ENCODE results near the gene STEEP1.

DNA sequence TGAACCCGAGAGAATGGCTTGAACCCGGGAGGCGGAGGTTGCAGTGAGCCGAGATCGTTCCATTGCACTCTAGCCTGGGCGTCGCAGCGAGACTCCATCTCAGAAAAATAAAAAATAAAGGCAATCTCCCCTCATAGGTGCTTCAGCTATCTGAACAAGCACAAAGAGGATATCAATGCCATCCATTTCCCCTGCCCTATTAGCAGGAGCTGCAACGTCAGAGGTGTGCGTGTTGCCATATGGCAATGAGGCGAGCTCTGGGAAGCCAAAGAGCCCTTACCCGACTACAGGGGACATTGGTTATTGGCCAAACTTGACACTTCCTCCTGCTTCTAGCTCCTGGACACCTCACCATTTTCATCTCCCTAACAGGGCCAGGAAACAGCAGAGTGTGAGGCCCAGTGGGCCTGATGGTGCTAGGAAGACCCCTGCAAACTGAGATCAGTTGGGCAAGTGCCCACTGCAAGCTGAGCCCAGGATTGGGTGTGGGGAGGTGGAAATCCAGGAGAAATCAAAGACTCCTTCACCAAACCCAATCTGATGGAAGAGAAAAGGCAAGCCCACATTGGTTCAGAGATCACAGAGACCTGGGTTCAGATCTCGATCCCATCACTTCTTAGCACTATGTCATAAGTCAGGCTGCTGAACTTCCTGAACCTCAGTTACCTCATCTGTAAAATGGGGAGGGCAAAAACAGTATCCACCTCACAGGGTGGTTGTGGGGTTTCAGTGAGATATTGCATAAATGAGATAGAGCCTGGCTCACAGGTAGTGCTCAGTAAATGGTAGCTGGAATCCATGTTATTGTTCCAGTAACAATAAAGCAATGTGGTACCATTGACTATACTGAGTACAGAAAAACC lies 75.8 kb downstream of the STEEP1 start:
- TF ChIP-seq, protein P1, sequence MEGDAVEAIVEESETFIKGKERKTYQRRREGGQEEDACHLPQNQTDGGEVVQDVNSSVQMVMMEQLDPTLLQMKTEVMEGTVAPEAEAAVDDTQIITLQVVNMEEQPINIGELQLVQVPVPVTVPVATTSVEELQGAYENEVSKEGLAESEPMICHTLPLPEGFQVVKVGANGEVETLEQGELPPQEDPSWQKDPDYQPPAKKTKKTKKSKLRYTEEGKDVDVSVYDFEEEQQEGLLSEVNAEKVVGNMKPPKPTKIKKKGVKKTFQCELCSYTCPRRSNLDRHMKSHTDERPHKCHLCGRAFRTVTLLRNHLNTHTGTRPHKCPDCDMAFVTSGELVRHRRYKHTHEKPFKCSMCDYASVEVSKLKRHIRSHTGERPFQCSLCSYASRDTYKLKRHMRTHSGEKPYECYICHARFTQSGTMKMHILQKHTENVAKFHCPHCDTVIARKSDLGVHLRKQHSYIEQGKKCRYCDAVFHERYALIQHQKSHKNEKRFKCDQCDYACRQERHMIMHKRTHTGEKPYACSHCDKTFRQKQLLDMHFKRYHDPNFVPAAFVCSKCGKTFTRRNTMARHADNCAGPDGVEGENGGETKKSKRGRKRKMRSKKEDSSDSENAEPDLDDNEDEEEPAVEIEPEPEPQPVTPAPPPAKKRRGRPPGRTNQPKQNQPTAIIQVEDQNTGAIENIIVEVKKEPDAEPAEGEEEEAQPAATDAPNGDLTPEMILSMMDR (conservative IDR thresholded peaks at IDR 0.05; ENCODE audit: low read length), result no peak
- TF ChIP-seq EZH2phosphoT487 (IDR thresholded peaks at IDR 0.05; ENCODE audit: borderline replicate concordance), result no peak
